Glutamatergic neuron (in vitro differentiated cells): ENCODE data around the gene DNAH6. TPM values are rescaled to one million over a fixed set of nuclear protein-coding genes. Genes with fewer than 3 reads are reported as not detected.
"Not testable (repeated sequence)": the region's sequence is repeated elsewhere in the genome, so short reads cannot be mapped to it uniquely, and the experiment has no call there.

Experiments
- DNase-seq: peaks from one replicate; pipeline ENCODE4 v3.0.0; 2022
- H3K27ac Mint-ChIP-seq: one replicate; pipeline ENCODE4 v1.8.0; 2020; ENCODE audit warnings: mild to moderate bottlenecking, mixed read lengths, inconsistent platforms; ENCODE audit not compliant: unreplicated experiment
- H3K27me3 Mint-ChIP-seq: one replicate; pipeline ENCODE4 v1.8.0; 2020; ENCODE audit warnings: mild to moderate bottlenecking, moderate library complexity, mixed read lengths, inconsistent platforms; ENCODE audit not compliant: unreplicated experiment
- H3K36me3 Mint-ChIP-seq: one replicate; pipeline ENCODE4 v1.8.0; 2020; ENCODE audit warnings: mild to moderate bottlenecking, mixed read lengths, inconsistent platforms; ENCODE audit not compliant: unreplicated experiment
- H3K4me1 Mint-ChIP-seq: one replicate; pipeline ENCODE4 v1.8.0; 2020; ENCODE audit warnings: mild to moderate bottlenecking, low read depth, mixed read lengths, inconsistent platforms; ENCODE audit not compliant: unreplicated experiment
- H3K4me3 Mint-ChIP-seq: one replicate; pipeline ENCODE4 v1.8.0; 2020; ENCODE audit warnings: mild to moderate bottlenecking, mixed read lengths, inconsistent platforms; ENCODE audit not compliant: unreplicated experiment
- H3K9me3 Mint-ChIP-seq: one replicate; pipeline ENCODE4 v1.8.0; 2020; ENCODE audit warnings: mild to moderate bottlenecking, moderate library complexity, mixed read lengths, inconsistent platforms; ENCODE audit not compliant: unreplicated experiment
- CTCF ChIP-seq: fragments of 200-600 bp; sonication (generic); IDR thresholded peaks from one replicate; pipeline ENCODE4 v1.5.0; 2021; ENCODE audit not compliant: partially characterized antibody, unreplicated experiment
- total RNA-seq: library from RNA; stranded (reverse); fragmentation: NEBNext Ultra II Directional; extraction: Animal tissue kit (Norgen Biotek cat#: 25700); gene quantifications from one replicate; pipeline ENCODE4 v1.2.1, GENCODE V29; 2021; ENCODE audit not compliant: unreplicated experiment

The DNAH6 gene
- total RNA-seq, 1 donor from 2014 or later: 0.86 TPM

GRCh38 chr2:84545005-84545404 is 28.7 kb downstream of the DNAH6 start:
- TF ChIP-seq CTCF: no peak
- DNase-seq: no peak
- Mint-ChIP-seq H3K4me1 (no peaks in the 10 kb centered on the region), H3K27ac (no peak overlapping the region), H3K9me3 (no peaks in the 10 kb centered on the region), H3K36me3 (no peaks in the 10 kb centered on the region), H3K4me3 (no peak overlapping the region), H3K27me3 (peaks cover 2% of the 10 kb centered on the region)

DNA sequence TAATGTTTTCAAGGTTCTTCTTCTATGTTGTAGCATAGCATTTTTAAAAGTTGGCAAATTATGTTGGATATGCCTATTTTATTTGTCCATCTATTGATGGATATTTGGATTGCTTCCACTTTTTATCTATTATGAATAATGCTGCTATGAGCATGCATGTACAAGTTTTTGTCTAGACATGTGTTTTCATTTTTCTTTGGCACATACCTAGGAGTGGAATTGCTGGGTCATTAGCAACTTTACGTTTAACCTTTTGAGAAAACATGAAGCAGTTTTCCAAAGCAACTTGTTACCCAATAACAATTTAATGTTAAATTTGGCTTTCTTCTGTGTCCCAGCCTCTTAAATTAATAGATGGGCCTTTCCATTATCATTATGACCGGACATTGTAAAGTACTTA is 30.3 kb downstream of the DNAH6 start:
- Mint-ChIP-seq H3K27ac (no peak overlapping the region), H3K4me1 (no peaks in the 10 kb centered on the region)

GRCh38 chr2:84548303-84548702 is 32.0 kb downstream of the DNAH6 start:
- no peak for DNase-seq
- H3K27ac Mint-ChIP-seq: no peak overlapping the region
- H3K4me1 Mint-ChIP-seq: no peaks in the 10 kb centered on the region
- TF ChIP-seq CTCF: no peak
- no peaks in the 10 kb centered on the region for H3K36me3 Mint-ChIP-seq
- no peaks in the 10 kb centered on the region for H3K9me3 Mint-ChIP-seq
- no peak overlapping the region for H3K4me3 Mint-ChIP-seq
- H3K27me3 Mint-ChIP-seq: peaks cover 2% of the 10 kb centered on the region

More for the DNA sequence above, 30.3 kb downstream of the DNAH6 start:
- H3K36me3 Mint-ChIP-seq: no peaks in the 10 kb centered on the region
- H3K4me3 Mint-ChIP-seq: no peak overlapping the region
- TF ChIP-seq CTCF: no peak
- H3K9me3 Mint-ChIP-seq: no peaks in the 10 kb centered on the region
- no peak for DNase-seq
- peaks cover 2% of the 10 kb centered on the region for H3K27me3 Mint-ChIP-seq

- Mint-ChIP-seq H3K36me3 (no peaks in the 10 kb centered on the region), H3K27me3 (peaks cover 2% of the 10 kb centered on the region), H3K4me3 (no peak overlapping the region), H3K9me3 (no peaks in the 10 kb centered on the region), H3K4me1 (no peaks in the 10 kb centered on the region), H3K27ac (no peak overlapping the region)
- DNase-seq: no peak
- TF ChIP-seq CTCF: no peak
Observed at GRCh38 chr2:84550916-84551315, 34.6 kb downstream of the DNAH6 start.

GRCh38 chr2:84551526-84551925 is 35.2 kb downstream of the DNAH6 start:
- H3K27me3 Mint-ChIP-seq, H3K36me3 Mint-ChIP-seq, H3K9me3 Mint-ChIP-seq, H3K4me3 Mint-ChIP-seq, H3K4me1 Mint-ChIP-seq, H3K27ac Mint-ChIP-seq, DNase-seq: not testable (repeated sequence)

- no peak for DNase-seq
- no peak for TF ChIP-seq CTCF
- H3K27me3 Mint-ChIP-seq: no peaks in the 10 kb centered on the region
- H3K4me1 Mint-ChIP-seq: no peaks in the 10 kb centered on the region
- no peaks in the 10 kb centered on the region for H3K36me3 Mint-ChIP-seq
- H3K27ac Mint-ChIP-seq: no peak overlapping the region
- H3K9me3 Mint-ChIP-seq: no peaks in the 10 kb centered on the region
- H3K4me3 Mint-ChIP-seq: no peak overlapping the region
Observed at GRCh38 chr2:84556190-84556589, 39.9 kb downstream of the DNAH6 start.
